Inflammatory macrophage treated with lipopolysaccharide for 4 hours (primary cell): ENCODE results near the gene LYSMD3.

Experiments used
- DNase-seq: peaks from one replicate; pipeline ENCODE4 v3.0.0-alpha.2; 2020

LYSMD3 gene

DNA sequence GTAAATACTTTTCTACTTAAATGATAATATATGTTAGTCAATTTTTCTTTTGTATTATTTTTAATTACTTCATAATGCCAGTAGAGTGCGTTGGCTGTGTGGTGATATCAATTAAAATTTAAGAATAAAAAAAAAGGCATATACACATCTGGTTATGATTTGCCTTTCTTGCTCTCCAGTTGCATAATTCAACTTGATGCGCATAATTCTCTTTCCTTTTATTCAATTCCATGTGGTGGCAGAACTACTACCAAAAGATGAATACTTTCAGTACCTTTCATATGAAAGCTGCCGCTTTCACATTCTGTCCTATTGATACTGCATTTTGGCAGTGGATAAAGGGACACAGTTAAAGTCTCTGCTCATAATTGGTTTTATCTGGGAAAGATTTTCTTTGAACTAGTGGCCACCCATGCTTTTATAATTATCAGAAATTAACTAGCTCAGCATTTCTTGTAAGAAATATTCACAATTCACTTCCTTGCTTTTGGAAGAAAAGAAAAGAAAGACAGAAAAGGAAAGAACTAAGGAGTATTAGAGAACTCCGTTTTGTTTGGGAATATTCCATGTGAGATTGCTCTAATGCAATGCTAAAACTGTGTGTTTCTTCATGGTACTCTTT is 16.9 kb upstream of the LYSMD3 start:
- no peak for DNase-seq

DNA sequence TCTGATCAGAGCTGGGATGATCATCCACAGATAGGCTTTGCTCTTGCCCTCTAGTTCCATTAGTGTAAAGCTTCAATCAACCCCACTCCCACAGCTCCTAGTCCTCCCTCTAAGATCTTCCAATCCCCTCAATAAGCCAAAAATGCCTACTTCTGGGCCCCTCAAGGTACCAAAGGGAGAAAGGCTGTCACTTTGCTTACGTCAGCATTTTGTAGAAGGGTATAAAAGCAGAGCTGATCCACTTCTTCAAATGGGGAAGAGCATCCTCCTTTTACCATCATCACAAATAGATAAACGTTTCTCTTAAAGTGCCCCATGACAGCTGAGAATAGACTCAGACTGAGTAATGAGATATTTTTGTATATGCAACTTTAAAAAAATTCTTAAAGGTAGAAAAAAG is 16.1 kb upstream of the LYSMD3 start:
- DNase-seq = no peak

DNA sequence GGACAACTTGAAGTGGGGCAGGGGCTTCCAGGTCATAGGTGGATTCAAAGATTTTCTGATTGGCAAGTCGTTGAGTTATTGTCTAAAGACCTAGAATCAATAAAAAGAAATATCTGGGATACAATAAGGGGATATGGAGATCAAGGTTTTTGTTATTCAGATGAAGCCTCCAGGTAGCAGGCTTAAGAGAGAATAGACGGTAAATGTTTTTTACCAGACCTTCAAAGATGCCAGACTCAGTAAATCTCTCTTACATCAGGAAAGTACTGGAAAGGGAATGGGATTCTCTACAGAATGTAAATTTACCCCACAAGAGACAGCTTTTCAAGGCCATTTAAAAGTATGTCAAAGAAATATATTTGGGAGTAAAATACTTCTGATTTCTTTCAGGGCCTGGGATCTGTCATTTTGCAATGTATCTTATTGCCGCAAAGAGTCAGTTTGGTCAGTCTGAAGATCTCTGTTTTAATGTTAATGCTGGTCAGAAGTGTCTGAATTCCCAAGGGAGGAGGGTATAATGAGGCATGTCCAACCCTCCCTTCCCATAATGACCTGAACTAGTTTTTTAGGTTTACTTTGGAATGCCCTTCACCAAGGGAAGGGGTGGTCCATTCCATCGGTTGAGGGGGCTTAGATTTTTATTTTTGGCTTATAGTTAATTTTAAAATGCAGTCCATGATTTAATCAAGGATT is 13.6 kb upstream of the LYSMD3 start:
- no peak for DNase-seq

DNA sequence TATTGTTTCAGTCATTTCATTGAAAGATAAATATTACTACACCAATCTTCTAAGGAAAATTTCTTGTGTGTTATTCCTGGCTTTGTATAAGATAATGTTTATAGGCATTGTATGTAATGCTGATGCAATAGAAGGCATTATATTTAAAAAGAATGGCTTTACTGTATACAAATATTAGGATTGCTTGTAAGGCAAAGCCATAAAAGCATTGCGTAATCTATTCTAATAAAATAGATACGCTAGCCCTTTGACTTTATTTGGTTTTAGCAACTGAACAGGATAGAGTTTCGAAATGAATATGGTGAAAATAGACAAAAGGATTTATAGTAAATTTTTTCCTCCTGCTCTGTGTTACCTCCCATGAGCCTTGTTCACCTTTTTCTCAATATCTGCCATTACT is 5.5 kb upstream of the LYSMD3 start:
- DNase-seq = no peak

DNA sequence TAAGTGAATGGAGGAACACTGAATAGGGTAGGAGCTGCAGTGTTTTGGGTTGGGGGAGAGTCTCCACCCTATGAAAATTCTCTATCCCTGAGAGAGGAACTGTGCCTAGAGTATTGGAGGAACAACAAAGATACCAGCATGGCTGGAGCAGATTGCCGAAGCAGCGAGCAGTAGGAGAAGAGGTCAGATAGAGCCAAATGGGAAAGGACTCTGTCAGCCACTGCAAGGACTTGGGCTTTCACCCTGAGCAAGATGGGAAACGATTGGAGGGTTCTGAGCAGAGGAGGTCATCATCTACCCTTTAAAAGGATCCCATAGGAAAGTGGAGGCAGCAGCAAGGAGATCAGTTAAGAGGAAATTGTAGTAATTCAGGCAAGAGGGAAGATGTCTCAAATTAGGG is 4.4 kb upstream of the LYSMD3 start:
- no peak for DNase-seq

DNA sequence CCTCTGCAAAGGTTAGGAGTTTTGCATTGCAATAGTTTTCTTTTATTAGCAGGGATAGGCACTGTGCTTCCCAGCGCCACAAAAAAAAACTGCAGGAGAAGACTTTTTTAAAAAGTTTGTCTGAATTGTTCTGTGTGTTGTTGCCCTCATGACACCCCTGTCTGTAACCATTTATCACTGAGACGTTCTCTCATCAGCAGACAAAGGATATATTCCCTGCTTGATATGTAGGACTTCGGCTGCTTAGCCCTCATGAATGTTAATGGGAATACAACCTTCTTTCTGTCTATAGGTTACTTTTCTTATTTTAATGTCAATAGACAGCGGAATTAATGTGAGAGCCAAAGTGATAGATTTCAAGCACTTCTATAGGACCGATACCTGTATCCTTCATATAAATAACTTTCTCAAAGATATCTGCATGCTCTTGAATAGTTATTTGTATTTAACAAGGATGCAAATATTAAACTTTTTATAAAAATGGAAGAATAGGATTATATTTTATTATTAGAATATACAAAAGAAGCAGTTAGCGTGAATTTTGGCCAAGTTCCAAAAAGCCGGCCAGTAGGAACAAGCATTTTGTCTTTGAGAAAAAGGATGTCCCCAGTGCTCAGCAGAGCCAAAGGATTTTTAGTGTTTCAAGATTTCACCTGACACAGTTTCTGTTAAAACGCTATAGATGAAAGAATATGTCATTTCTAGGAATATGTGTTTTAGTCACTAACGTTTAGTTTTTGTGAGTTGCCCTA is 1.5 kb upstream of the LYSMD3 start:
- DNase-seq = no peak

DNA sequence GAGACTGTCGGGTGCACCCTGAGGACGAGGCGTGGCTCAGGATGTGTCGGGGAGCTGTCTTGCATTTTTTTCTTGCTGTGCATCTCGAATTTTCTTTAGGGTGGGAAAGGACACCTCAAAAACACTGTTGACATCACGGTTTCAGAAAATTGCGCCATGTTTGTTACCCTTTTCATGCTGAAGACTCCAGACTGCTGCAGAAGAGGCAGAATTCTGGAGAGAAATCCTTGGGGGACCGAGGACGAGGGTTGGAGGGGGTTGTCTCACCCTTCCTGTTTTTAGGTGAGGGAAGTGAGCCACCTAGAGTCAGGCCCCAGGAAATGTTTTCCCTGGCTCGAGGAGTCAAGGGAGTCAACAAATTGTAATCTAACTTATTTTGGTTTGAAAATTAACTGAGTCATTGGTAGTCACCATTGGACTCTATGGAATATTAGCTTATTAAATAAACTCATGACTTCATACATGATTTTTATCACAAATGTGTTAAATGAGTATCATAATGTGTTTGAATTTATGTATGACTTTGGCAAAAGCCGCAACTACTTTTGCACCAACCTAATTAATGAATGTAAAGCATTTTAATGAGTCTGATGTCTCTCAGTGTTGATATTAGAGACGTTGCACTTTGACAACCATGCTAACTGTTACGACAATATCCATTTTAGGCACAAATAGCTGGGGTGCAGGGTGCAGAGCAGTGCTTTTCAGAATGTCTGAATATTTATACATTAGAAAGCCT is 724 bp upstream of the LYSMD3 start:
- peak; percentile 66 for DNase-seq

DNA sequence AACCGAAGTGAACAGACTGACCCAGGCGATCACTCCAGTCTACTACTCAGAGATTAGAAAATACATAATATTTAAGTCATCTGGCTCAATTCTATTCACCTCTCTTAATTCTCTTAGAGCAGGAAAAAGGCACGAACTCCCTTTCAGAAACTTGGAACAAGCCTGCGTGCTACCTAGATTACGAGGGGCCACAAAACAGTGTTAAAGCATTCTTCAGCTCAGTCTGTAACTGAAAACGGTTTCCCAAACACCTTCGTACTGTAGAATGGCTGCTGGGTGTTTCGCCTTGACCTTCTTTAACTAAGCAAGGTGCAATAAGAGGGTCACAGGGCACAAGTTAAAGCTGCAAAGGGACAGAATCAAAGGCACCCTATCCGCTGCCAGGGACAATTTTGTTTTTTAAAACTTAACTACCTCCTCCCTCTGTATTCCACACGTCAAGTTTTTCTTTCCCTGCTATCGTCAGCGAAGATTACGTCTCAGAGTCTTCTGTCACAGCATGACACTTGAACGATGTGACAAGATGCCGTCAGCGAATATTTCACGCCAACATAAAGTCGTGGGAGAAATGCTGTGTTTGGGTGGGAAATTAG is 687 bp downstream of the LYSMD3 start:
- DNase-seq = peak; percentile 66

DNA sequence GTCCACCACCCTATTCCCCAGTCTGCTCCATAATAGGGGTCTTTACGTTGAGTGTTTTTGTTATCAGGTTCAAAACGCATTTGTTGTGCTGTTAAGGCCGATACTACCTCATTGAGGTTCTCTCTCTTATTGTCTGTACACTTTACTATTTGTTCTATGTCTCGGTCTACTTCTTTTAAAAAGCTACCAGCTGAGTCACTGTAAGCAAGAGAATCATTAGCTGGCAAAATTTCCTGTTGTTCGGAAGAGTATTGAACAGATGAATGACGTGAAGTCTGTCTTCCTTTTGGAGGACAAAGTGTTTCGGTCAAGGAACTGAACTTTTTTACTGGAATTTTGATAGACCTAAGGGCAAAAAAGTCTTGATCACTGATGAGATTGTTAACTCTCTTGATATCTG is 10.3 kb downstream of the LYSMD3 start:
- no peak for DNase-seq

DNA sequence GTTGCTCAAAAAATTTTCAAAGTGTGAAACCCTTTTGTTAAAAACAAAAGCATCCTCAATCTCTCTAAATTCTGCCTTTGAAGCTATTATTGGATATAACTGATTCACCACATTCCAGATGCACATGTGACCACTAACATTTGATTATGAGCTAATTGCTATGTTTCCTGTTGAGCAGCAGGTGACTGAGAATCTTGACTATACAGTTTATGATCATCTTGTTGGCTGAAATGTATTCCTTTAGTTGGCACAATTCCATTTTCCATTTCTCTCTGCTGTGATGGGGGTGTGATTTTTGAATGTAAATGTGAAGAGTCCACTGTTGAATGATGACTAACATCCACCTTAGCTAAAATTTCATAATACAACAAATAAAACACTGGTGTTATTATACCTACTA is 10.7 kb downstream of the LYSMD3 start:
- DNase-seq = no peak

DNA sequence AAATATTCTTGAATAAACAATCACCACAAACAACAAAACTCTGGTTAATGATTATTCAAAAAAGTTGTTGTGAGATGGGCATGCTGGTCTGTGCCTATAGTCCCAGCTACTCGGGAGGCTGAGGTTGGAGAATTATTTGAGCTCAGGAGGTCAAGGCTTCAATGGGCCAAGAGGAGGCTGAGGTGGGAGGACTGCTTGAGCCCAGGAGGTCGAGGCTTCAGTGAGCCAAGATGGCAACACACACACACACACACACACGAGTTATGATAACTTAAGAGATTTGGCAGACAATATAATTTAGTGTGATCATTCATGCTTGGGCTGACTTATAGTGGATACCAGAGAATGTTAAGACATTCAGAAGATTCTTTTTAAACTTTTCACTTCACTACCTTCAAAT is 14.9 kb downstream of the LYSMD3 start:
- no peak for DNase-seq

DNA sequence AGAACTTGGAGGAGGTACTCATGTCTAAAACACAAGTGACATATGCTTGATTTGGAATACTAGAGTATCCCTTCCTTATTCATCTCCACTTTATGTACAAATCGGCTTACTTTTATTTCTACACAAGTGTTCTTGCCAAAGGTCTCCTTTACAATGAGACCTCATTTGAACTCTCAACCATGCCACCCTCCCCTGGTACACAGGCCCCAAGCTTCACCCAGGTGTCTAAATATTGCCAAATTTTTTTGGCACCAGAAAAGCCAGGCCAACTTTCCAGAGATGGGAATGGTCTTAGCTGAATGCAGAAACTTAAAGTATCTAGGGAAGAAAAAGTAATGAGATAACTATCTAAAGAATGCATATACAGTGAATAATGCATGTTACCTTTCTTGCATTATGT is 18.9 kb downstream of the LYSMD3 start:
- no peak for DNase-seq

DNA sequence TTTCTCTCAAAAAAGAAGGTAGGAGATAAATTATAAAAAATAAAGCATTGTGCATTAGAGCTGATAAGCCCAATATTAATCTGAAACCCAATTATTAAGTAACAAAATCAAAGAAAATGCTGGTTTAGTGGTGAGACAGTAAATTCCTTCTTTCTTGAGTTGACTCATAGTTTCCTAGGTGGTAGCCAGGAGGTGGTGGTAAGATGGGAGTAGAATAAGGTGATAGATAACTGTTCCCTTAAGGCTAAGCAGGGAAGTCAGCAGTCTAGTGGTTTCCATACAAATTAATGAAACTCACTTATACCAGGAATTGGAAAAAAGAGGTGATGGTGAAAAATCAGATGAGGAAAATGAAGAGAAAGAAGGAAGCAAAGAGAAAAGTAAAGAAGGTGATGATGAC is 23.2 kb downstream of the LYSMD3 start:
- DNase-seq = no peak

DNA sequence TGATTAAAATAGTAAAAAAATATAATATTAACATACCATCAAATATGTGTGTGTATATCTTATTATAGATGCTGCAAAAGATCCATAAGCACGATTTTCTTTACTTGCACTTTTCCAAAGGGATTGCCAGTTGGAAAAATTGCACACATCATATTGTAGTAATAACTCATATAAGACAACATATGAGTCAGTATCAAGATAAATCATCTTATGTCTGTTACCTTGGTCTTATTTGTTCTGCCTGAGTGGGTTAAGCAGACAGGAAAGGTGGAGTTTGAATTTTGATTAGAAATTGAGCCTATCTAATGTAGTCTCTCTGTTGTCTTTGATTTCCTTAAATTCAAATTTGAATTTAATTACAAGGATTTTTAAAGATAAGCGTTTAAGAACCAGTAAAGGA is 24.6 kb downstream of the LYSMD3 start:
- DNase-seq = no peak

DNA sequence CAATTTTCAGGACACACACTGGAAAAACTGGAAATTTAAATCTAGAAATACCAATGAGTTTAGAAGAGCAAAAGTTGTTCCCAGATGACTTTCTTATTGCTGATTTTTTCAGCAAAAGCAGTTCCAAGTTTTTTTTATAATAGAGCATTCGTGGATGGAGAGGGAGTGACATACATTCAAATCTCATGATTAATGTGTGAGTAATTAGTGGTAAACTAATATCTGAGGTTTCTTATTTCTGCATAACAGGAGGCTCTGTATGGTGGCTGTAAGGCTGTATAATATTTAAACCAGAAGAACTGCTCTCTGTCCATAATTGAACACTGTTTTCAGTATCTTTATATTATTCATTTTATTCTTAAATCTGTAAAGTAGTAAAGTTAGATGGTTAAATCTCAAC is 25.8 kb downstream of the LYSMD3 start:
- DNase-seq = no peak

DNA sequence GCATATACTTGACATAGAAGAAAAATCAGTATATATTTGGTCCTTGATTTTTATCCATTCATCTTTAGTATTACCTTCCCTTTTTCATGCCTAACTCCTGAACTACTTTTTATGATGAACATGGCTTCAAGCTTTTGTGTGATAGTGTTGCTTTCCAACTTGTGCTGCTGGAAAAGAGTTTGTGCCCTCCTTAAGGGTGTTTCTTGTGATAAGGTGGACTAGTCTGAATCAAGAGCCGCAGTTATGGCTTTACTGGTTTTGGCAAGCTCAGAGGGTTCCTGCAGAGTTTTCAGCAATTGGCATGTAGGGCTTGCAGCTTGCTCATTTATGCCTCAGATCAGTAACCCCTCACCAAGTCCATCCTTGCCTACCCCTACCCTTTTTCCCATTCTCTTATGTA is 34.2 kb downstream of the LYSMD3 start:
- no peak for DNase-seq

DNA sequence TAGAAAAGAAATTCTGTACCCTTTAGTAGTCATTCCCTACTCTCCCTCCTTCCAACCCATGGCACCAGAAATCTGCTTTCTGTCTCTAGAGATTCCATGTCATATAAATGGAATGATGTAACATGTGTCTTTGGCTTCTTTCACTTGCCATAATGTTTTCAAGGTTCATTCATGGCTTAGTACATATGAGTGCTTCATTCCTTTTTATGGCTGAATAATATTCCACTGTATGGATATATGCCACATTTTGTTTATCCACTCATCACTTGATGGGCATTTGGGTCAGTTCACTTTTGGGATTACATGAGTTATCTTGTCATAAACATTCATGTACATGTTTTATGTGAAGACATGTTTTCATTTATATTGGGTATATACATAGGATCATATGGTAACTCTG is 35.3 kb downstream of the LYSMD3 start:
- DNase-seq = no peak

DNA sequence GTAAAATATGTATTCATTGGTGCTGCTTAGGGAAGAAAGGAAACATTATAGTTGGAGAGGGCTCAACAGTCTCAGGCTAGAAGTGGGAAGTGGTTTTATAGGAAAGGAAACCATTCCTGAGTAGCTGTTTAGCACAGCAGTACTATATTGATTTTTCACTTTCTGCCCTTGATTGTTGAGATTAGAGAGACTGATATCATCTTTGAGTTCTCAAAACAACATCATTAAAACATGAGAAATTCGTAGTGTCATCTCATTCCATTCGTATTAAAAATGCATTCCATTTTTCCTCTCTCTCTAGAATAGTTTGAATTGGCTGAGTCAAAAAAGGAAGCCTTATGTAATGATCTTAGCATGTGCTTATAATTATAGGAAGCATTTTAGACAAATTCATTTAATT is 40.6 kb downstream of the LYSMD3 start:
- no peak for DNase-seq

DNA sequence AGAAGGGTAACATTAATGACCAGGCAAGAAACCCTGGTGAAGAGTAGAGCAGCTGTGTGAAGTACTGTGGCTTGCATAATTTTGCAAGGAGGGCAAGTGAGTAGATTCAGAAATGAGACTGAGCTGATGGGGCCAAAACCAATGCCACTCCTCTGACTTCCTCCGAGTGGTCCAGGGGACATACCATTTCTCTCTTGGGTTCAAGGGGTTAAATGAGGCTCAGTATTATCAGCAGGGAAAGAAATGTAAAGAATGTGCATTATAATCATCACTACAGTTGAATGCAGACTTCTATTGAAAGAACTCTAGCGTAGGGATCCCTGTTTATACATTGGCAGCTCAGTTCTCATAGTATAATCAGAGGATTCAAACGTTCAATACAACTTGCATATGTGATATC is 44.8 kb downstream of the LYSMD3 start:
- no peak for DNase-seq

DNA sequence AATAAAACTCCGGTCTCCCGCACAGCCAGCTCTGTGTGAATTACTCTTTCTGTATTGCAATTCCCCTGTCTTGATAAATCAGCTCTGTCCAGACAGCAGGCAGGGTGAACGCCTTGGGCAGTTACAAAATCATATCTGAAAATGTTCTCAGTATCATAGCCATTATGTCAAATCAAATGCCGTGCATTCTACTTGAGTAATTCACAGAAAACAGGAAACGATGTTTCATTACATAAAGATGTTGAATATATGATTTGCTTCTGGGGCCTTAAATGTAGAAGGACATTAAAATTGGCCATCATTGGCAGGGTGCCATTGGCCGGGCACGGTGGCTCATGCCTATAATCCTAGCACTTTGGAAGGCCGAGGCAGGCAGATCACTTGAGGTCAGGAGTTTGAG is 46.2 kb downstream of the LYSMD3 start:
- DNase-seq = no peak

DNA sequence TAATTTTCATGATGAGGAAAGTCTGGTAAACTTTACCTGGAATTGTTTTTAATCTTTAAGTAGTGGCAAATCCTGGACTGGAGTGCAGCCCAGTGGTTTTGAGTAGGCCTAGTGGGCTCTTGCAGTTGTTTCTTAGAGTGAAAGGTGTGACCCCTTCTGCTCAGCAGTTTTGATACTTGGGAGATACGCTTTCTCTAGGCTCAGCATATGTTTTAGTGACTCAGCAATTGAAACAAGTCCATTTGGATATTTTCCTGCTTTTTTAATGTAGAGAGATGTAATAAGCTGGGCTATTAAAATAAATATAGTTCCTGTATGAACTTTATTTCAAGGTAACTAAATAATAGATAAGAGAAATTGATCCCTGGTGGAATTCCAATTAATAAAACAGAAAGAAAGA is 48.7 kb downstream of the LYSMD3 start:
- no peak for DNase-seq

DNA sequence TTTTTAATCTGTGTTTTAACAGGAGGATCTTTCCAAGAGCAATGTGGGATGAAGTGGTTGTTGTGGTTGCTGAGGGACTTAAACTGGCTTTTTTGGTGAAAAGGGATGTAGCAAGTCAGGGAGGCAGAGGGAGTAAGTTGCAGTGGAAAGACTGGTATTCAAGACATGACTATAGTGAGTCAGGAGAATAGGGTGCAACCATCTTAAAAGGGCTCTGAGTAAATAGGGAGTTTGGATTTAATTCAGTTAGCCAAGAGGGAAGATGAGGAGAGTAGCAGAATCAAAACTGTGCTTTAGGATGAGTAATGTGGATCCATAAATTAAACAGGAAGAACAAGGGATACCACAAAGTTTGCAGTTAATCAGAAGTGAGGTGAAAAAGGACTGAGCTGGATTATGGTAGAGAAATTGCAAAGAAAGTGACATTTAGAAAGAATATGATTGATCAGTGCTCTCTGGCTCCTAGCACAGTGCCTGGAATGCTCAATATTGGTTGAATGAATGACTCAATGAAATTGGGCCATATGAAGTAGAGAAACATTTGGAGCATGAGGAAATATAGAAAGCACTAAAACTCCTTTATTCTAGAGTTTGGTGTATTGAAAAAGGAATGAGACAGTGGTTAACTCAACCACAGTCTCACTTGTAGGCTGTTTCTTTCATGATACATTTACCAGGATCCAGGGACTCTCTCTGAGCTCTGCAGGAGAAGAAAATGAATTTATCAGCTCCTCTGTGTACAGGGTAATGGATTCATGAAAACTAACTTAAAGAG is 49.6 kb downstream of the LYSMD3 start:
- no peak for DNase-seq
